ENCODE results near the gene WDR38. TPM values are rescaled to one million over a fixed set of nuclear protein-coding genes. Genes with fewer than 3 reads are reported as not detected.

Gene WDR38
- total and polyA plus RNA-seq, 9 of the 15 experiments (the other 6 are each of a cell fraction or from before 2014, with no cell fraction given), result not detected

DNA sequence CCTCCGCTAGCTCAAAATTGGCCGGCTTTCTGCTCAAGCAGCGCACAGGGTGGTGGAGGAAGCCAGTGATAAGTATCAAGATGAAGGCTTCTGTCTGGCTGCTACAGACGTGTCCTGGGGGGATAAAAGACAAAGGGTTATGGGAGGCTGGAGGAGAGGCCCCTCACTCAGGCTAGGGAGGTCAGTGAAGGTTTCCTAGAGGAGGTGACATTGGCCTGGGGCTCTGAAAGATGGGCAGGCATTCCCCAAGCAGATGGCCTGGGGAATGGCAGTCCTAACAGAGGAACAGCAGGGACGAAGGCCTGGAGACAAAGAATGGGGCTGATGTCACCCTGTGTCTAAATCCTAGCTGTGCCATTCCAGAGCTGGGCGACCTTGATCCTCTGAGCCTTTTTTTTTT is 44.0 kb upstream of the WDR38 start (continued):
- TF ChIP-seq CREBBP (IDR thresholded peaks at IDR 0.05; ENCODE audit: low read depth, low read length), result no peak
- no peak for TF ChIP-seq RNF219 (CRISPR knock-in tag; IDR thresholded peaks at IDR 0.05)
- TF ChIP-seq HIVEP1 (CRISPR knock-in tag; IDR thresholded peaks at IDR 0.05), result no peak
- TF ChIP-seq PRPF4 (IDR thresholded peaks at IDR 0.05; ENCODE audit: insufficient read depth, low read depth, low read length, poor library complexity, severe bottlenecking), result no peak
- TF ChIP-seq MIER1 (IDR thresholded peaks at IDR 0.05; ENCODE audit: low read depth), result no peak
- TF ChIP-seq PTBP1 (IDR thresholded peaks at IDR 0.05; ENCODE audit: low read depth, low read length), result no peak
- no peak for TF ChIP-seq ARID3B (CRISPR knock-in tag; IDR thresholded peaks at IDR 0.05; ENCODE audit: borderline replicate concordance)
- TF ChIP-seq CREB3L1 (IDR thresholded peaks at IDR 0.05; ENCODE audit: borderline replicate concordance, low read depth), result no peak

All from K562 (cell line).